ENCODE results near the gene PKN2.

Gene PKN2

DNA sequence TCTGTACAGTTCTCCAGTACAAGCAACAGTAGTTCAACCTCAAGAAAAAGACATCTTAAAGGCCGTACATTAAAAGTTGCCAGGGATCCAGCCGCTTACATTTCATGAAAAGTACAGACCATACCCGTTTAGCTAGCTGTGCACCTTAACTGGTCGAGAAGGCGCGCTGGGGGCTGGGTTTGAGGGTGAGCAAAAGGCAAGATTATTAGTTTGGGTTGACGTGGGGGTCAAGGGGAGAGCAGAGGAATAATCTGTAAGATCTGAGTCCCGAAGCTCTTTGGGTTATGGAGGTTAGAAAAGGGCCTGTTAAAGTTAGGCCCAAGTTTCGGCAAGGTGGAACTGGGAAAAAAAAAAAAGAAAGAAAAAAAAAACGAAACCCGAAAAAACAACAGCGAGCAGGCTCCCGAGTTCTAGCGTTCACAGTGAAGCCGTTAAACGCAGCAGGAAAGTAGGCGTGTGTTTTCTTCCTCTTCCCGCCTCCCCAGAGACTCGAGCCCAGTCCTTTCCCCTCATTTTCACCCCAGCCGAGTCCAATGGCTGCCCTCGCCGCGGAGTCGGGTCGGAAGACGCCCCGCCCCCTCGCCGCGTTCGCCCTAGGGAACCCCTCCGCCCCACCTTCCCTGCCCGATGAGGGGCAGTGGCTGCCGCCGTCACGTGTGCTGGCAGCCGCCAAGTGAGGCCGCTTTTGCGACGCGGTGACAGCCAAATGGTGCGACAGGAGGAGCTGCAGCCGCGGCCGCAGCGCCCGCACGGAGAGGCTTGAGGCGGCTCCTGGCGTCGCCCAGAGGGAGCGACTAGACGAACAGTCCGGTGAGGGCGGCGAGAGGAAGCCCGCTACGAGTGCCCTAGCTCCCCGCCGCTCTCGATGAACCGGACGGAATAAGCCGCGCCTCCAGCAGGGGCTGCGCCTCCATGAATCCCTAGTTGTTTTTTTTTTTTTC, at the start of gene PKN2:
PKN2 (plus strand) TSS at position 733 of the 941 bp plus-strand sequence. CDS start 308 bp downstream, outside the sequence.
- DNase-seq: peak; percentile 97

DNA sequence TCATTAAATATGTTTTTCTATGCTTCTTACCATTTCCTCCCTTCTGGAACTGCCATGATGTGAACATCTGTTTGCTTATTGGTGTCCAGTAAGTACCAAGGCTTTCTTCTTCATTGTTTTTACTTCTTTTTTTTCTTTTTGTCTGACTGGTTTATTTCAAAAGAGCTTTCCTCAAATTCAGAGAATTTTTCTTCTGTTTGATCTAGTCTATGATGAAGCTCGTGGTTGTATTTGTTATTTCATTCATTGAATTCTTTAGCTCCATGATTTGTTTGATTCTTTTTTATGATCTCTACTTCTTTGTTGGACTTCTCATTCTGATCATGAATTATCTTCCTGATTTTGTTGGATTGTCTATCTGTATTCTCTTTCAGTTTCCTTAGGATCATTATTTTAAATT, 49.5 kb upstream of the PKN2 start:
- no peak for DNase-seq

DNA sequence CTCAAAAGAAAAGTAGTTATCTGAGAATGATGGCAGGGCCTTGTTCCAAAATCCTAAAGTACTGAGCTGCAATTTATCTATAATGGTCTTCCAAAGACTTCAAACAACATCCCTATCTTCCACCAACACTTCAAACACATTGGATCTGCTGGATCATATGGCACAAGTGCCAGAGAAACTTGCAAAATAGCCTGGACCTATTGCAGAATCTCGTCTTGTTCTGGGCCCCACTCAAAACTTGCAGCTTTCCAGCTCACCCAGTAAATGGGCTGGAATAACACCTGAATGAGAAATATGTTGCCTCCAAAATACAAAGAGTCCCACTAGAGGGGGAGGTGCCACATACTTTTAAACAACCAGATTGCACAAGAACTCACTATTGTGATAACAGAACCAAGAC, 44.0 kb upstream of the PKN2 start:
- DNase-seq: no peak

DNA sequence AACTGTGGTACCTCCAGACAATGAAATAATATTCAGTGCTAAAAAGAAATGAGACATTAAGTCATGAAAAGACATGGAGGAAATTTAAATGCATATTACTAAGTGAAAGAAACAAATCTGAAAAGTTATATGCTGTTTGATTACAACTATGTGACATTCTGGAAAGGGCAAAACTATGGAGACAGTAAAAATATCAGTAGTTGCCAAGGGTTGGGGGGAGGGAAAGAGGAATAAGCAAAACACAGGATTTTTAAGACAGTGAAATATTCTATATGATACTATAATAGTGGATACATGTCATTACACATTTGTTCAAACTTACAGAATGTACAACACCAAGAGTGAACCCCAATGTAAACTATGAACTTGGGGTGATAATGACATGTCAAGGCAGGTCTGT, 38.2 kb upstream of the PKN2 start:
- DNase-seq: no peak

DNA sequence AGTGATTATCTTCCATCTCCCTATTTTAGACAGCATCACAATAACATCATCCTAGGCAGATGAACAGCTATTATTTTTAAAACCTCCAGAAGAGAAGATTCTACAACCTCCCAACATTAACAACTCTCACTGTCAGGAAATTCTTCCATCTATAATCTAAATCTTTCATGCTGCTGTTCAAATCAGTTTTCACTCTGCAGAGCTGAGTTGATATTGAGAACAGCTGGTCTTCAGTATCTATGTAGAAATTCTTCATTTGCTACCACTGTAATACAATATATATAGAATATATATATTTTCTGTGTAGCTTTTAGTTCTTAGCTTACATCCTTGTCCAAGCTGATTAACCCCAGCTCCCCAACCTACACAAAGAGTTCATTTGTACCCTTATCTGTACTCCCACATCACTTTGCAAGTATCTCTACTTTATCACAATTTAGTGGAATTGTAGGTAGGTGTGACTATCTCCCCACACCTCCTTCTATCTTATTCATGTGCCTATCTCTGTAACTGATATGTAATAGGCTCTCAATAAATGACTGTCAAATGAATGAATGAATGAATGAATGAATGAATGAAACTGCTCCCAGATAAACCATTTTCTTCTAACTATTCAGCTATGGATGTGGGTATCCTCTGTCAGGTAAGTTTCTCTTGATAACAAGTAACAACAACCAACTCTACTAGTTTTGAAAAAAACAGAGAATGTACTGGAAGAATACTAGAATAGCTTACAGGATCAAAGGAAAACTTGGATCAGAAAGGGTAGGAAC, 37.4 kb upstream of the PKN2 start:
- no peak for DNase-seq

DNA sequence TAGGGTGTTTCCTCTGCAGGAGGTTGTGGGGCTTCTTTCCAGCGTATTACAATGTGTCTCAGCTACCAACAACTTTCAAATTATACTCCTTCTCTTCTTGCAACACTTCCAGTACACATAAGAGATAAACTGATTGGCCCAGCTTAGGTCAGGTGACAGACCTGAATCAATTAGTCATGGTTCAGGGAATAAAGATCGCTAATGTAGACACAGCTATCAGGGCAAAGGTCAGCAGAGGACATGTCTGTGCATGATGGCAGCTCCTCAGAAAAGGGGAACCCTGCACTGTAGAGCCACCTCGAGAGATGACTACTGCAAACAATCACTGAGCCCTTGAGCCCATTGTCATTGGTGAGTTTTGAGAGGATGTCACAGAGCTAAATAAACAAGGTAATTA, 36.8 kb upstream of the PKN2 start:
- DNase-seq: no peak

DNA sequence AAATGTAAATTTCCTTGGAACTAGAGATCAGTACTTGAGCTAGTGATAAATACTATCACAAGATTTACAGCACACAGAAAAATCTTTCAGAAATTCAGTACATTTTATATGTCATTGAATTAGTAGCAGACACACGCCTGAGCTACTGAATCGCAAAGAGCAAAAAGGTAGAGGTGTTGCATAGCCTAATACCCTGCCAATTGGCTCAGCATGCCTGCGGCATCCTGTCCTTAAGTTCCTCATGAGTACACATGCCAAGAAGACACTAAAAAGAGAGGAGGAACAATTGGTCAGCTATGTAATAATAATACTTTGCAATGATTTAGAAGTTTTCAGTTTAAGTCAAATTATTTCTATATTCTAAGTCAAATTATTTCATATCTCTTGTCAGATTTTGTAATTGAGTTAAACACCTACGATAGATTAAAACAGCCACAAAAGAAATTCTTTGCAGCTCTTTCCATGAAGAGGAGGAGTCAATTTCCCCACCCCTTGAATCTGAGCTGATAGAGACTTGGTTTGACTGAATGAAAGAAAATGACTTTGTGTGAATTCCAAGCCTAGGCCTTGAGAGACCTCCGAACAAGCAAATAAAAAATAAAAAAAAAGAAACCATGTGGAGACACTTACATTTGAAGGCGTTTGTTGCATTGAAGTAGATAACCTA, 36.2 kb upstream of the PKN2 start:
- DNase-seq: no peak

DNA sequence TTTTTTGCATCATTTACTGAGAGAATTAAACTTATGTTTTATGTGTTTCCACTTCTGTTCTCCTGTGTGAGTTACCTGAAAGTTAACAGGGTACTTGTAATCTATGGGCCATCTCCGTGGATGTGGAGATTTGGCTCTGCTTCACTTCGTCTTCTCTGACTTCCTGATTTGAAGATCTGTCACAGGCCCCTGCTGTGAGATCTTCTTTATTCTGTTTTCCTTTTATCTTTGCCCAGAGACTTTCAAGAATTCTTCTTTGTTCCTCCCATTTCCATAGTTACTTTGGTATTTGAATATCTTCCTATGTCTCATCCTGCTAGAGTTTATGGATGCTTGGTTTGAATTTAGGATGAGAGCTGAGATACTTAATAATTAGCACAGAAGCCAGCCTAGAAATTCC, 35.4 kb upstream of the PKN2 start:
- no peak for DNase-seq

DNA sequence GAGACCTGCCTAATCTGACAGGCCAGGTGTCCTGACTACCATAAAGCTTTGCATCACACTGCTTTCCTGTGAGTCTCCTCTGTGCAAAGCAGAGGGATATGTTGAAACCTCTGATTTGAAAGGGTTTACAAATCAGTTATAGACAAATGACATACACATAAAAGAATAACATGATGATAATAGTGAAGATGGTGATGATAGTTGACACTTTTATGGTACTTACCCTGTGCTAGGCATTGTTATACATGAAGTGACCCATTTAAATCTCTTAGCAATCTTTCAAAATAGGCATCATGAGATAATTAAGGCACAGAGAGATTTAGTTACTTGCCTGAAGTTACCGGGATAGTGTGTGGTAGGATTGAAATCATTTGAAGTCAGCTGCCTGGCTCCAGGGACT, 34.1 kb upstream of the PKN2 start:
- no peak for DNase-seq

DNA sequence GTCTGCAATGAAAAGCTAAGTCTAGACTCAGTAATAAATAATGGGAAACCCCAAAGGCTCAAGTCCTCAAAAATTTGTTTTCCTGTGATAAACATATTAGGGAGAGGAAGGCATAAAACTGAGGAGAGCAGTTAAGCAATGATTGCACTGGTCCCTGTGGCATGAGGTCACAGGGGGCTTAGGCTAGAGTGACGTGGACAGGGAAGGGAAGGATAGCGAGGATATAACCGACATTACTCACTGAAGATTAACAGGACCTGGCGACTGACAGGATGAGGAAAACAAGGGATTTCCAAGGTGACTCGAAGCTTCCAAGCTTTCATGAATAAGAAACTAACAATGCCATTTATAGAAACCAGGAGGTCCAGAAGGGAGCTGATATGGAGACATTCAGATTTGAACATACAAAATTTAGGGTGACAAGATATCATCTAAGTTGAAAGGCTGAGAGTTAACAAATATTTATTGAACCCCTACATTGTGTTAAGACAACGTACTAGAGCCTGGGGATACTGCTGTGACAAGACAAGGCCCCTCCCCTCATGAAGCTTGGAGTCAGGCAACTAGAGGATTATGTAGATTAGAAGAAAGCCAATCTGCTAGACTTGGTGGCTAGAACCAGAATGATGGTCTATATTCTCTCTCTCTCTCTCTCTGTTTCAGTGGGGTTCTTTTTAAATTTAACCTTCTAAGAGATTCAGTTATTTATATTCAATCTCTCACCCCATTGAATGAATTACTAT, 33.2 kb upstream of the PKN2 start:
- no peak for DNase-seq

DNA sequence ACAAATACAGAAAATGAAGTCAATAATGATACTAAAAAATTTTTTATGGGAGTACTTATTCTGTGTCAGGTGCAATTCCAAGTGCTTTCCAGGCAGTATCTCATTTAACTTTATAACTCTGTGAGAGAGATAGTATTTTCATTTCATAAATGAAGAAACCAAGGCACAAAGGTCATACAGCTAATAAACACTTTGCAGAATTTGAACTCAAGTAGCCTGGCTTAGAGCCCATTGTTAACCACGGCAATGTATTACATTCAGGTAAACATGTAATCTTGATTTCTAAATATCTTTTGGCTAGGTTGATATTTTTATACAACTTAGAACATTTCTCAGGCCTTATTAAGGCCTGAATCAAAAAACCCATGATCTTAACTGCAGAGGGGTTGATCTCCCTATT, 28.9 kb upstream of the PKN2 start:
- DNase-seq: no peak

DNA sequence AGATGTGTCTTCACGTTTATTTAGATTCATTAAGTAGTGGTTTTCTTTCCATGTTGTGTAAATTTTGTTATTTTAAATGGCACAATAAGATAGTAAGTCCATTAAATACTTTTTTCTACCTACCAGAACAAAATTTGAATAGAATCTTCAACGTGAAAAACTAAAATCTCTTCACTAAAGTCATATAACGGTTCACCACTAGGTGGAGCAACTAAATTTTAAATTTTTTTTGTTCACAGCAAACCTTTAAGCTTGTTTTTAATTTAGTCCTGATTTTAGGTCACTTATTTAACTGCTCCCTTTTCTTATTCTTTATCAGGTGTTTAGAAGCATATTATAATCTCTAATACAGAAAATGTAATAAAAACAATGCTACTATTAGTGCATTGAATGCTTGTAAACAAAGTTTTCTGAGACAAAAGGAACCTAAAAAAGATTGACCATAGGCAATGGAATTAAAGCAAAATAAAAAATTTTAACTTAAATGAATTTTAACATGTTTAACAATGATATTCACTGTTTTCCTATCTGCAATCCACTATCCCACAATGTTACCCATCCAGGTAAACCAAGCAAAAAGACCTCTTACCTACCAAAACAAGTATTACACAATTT, 28.3 kb upstream of the PKN2 start:
- DNase-seq: no peak

DNA sequence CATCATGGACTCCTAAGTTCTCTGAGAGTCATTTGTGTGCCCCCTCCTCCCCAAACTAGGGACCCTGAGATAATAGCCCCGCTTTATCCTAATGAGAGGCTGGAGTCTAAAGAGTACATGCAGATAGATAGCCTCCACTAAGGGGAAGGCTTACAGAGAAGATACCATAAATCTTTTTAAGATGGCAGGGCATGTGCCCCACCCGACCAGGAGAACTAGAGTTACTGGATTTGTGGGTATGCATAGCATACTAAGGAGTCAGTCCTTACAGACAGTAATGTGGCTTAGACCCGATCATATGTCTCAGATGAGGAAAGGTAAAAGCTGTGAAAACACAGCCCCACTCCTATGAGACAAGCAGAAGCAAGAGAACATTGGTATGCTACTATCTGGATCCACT, 25.7 kb upstream of the PKN2 start:
- no peak for DNase-seq

DNA sequence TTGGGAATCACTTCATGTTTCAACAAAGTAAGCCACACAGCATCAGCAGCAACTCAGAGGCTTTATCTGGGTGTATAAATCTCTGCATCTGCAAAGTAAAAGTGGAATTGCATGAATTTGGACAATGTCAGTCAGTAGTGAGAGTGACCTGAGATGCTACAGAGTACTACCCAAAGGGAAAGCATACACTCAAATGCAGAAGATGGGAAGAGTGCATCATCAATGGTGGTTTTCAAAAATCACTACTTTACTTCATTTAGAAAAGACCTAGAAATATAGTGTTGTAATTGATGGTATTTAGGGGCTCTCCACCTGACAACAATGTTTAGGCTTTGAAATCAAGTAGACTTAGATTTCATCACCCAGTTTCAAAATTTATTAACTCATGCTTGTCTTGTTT, 24.5 kb upstream of the PKN2 start:
- no peak for DNase-seq

DNA sequence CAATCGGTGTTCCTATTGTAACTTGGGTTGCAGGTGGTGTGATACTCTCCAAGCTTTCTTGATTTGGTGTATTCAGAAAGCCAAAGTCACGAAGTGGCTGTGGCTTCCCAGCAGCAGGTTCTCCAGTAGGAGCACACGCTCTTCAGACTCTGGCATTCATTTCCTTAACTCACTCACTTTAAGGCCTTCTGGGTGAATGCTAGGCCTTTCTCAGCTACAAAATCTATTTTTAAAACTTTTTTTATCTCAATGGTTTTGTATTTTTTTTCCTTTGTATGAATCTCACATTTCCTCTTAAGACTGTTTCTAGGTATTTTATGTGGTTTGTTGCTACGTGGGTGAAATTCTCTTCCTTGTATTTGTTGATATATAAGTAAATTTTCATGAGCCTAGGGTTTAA, 22.9 kb upstream of the PKN2 start:
- DNase-seq: no peak

DNA sequence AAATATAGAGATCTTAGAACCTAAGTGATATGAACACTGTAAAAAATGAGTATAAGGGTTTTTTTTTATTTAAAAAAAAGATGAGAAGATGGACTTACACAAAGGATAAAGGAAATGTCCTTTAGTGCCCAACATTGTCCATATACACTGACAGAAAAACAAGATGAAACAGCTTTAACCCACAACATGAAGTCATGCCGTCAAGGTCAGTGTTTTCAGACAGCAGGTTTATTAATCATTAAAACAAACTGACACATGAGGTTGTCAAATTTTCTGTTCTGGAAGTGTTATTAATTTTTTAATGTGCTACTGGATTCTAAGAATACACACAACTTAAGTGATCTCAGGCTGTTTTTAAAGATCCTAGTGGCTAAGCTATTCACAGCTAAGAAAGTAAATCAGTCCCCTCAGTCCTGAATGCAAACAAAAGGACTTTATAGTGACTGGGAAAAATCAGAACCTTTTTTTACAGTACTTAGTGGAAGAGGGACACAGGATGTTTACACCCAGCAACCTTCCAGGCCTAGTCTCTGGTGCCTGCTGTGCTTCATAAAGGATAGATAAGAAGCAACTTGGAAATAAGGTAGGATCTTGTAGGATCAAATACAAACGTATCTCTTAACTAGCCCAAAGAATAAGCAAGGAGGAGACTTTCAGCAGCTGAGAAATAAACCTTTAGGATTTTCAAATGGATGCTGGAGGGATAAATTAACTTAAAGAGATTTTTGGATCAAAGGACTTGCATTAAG, 21.9 kb upstream of the PKN2 start:
- no peak for DNase-seq

DNA sequence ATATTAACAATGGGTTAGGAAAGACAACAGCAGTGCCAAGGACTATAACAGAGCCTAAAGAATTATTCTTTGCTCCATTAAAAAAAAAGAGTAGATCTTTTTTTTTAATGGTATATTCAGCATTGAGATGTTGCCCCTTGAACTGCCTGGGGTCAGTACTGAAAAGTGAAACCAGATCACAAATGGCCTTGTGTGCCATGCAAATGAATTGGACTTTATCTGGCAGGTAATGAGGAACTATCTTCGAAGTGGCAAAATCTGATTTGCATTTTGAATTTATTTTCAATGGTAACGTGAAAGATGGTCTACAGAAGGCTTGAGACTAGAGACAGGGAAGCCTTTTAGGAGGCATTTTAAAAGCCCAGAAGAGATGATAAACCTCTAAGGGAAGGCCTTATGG, 21.4 kb upstream of the PKN2 start:
- no peak for DNase-seq

DNA sequence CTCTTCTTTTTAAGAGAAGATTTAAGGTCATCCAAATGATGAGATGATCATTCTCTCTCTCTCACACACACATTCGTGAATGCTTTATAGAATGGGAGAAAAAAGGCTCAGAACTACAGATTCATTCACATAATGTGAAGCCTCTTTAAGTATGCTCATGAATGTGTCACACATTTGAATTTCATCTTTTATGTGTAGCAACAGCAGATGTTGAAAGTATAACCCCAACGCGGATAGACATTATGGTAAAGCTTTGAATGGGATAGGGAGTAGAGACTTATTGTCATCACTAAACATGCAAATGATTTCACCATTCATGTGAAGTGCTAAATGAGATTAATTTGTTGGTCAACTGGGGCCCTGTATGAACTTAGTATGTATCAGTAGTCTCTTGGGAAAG, 15.7 kb upstream of the PKN2 start:
- no peak for DNase-seq

DNA sequence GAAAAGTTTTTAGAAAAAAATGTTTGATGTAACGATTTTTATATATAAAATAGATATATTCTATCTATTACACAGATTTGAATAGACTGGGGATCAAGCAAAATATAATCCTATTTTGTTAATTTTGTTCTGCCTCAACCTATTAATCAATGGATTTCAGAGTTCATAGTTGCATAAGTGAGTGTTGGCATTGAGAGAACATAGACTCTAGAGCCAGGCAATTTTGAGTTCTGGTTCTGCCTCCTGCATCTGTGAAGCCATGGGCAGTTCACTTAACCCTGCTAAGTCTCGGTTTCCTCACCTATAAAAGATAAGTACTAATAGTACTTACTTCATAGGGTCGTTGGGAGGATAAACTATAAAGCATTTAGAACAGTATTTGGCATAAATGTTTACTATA, 13.6 kb upstream of the PKN2 start:
- DNase-seq: no peak

DNA sequence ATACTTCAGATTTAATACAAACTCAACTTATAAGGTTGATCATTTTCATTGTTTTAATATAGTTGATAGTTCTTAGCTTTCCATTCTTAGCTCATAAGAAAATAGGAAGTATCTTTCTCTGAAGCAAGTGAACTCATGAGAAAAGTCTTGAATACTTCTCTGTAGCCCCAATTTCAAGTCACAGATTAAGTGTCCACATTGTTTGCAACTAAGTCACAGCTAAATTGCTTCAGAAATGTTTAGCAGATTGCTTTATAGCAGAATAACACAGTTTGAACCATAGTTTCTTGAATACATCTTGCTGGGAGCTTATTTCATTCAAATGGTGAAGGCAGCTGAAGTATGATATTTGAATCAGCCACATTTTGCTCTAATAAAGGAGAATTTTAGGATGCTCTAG, 10.6 kb upstream of the PKN2 start:
- DNase-seq: no peak

DNA sequence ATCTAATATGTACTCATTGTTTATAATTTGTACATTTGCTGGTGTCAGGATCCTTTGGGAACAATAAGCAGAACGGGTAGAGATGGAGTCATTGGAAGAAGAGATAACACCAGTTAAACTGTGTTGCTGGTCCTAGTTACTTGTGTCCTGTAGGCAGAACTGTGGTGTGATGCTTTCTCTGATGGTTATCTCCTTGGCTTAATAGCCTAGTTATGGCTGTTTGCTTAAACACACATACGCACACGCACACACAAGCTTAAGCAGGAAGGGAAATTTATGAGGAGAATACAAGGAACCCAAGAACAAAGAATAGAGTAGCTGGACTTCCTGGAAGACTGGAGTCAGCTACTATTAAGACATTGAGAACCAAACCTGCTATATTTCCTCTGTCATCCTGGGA, 5.7 kb upstream of the PKN2 start:
- DNase-seq: no peak

DNA sequence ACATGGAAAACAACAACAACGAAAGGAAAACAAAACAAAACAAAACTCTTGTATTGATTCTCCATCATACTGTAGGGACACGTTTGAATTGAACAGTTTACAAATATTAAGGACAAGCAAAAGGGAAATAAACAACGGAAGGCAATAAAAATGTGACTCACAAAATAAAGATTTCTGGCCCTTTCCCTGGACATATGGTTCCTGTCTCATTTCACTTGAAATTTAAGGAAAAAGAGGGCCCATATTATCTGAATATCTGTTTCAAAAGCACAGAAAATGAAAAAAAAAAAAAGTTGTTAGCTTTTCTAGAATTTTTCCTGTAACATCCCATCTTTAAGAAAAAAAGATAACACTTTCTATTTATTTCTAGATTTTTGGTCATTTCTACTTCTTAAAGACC, 3.6 kb upstream of the PKN2 start:
- DNase-seq: no peak
